Activated CD4-positive, alpha-beta T cell treated with anti-CD3 and anti-CD28 coated beads, Interleukin-2, amount 50 U/mL, for 1 hour (primary cell): ENCODE measurements around the gene SPON2.
"Not testable (repeated sequence)": the region's sequence is repeated elsewhere in the genome, so short reads cannot be mapped to it uniquely, and the experiment has no call there.

ENCODE experiments used
- DNase-seq: peaks from one replicate; pipeline ENCODE4 v3.0.0-alpha.2; 2020

Gene SPON2

GRCh38 chr4:1139860-1140259 lies 32.5 kb downstream of the SPON2 start:
- DNase-seq: no peak

GRCh38 chr4:1137850-1138249 lies 34.5 kb downstream of the SPON2 start:
- DNase-seq: no peak

GRCh38 chr4:1137063-1137776 lies 35.2 kb downstream of the SPON2 start:
- DNase-seq: no peak

- no peak for DNase-seq
Measured at GRCh38 chr4:1136048-1136447, 36.3 kb downstream of the SPON2 start.

GRCh38 chr4:1133033-1133432 lies 39.4 kb downstream of the SPON2 start:
- DNase-seq: no peak

- peak; percentile 76 for DNase-seq
Measured at GRCh38 chr4:1130316-1131186, 41.8 kb downstream of the SPON2 start.

GRCh38 chr4:1126506-1126905 lies 45.9 kb downstream of the SPON2 start:
- no peak for DNase-seq

GRCh38 chr4:1125466-1125865 lies 46.9 kb downstream of the SPON2 start:
- DNase-seq: not testable (repeated sequence)

GRCh38 chr4:1124818-1125217 lies 47.6 kb downstream of the SPON2 start:
- DNase-seq: no peak

- DNase-seq: no peak
Measured at GRCh38 chr4:1122505-1122904, 49.9 kb downstream of the SPON2 start.
